HG03460 (cell line): ENCODE data around the gene RUNDC3A.

Source experiments
- ATAC-seq: cut with Tn5 transposase; IDR thresholded peaks from one replicate; pipeline ENCODE4 v1.9.1; 2021; ENCODE audit not compliant: unreplicated experiment

RUNDC3A gene

GRCh38 chr17:44283344-44284023, 24.9 kb upstream of the RUNDC3A start:
- ATAC-seq = no peak

- ATAC-seq = no peak
These were observed 24.4 kb upstream of the RUNDC3A start for GRCh38 chr17:44284024-44284400.

- ATAC-seq = no peak
These were observed 20.8 kb upstream of the RUNDC3A start for GRCh38 chr17:44287651-44288050.

GRCh38 chr17:44293509-44294226, 14.7 kb upstream of the RUNDC3A start:
- ATAC-seq = no peak

GRCh38 chr17:44297975-44298374, 10.4 kb upstream of the RUNDC3A start:
- ATAC-seq = no peak

- ATAC-seq = no peak
These were observed 3.8 kb upstream of the RUNDC3A start for GRCh38 chr17:44304651-44305050.

- no peak for ATAC-seq
These were observed 814 bp upstream of the RUNDC3A start for GRCh38 chr17:44307387-44308186.

GRCh38 chr17:44308865-44309264, 464 bp downstream of the RUNDC3A start:
- no peak for ATAC-seq

- ATAC-seq = no peak
These were observed 1.1 kb downstream of the RUNDC3A start for GRCh38 chr17:44309472-44309871.

- ATAC-seq = no peak
These were observed 1.8 kb downstream of the RUNDC3A start for GRCh38 chr17:44310188-44310587.

GRCh38 chr17:44310609-44311376, 2.4 kb downstream of the RUNDC3A start:
- ATAC-seq = no peak

GRCh38 chr17:44311562-44312181, 3.3 kb downstream of the RUNDC3A start:
- no peak for ATAC-seq

GRCh38 chr17:44312396-44313104, 4.1 kb downstream of the RUNDC3A start:
- ATAC-seq = no peak

GRCh38 chr17:44314031-44314430, 5.6 kb downstream of the RUNDC3A start:
- no peak for ATAC-seq

- ATAC-seq = no peak
These were observed 6.1 kb downstream of the RUNDC3A start for GRCh38 chr17:44314524-44314868.

GRCh38 chr17:44314869-44315661, 6.7 kb downstream of the RUNDC3A start:
- no peak for ATAC-seq

- no peak for ATAC-seq
These were observed 7.6 kb downstream of the RUNDC3A start for GRCh38 chr17:44315760-44316731.

- ATAC-seq = no peak
These were observed 9.1 kb downstream of the RUNDC3A start for GRCh38 chr17:44317545-44317944.
